ENCODE results near the gene RD3L.

DNA sequence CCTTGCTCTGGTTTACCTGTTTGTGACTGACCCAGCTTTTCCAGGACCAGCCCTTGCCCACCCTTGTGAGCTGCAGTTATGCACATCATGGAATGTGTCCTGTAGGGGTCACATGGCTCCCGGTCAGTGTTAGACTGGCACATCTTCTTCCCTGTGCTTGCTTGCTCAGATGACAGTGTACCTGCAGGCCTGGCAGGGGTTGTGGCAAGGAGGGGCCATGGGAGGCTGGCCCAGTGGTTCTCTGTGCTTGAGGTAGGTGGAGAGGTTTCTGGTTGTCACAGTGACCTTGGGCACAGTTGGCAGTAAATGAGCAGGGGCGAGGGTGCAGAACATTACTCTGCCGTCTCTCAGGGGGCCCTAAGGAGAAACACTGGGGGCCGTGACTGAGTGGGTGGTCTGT lies 27.6 kb upstream of the RD3L start:
- TF ChIP-seq POLR2A (IDR thresholded peaks at IDR 0.05; ENCODE audit: borderline replicate concordance, extremely low read depth, insufficient read depth, insufficient read length) = no peak
- TF ChIP-seq, protein P1, sequence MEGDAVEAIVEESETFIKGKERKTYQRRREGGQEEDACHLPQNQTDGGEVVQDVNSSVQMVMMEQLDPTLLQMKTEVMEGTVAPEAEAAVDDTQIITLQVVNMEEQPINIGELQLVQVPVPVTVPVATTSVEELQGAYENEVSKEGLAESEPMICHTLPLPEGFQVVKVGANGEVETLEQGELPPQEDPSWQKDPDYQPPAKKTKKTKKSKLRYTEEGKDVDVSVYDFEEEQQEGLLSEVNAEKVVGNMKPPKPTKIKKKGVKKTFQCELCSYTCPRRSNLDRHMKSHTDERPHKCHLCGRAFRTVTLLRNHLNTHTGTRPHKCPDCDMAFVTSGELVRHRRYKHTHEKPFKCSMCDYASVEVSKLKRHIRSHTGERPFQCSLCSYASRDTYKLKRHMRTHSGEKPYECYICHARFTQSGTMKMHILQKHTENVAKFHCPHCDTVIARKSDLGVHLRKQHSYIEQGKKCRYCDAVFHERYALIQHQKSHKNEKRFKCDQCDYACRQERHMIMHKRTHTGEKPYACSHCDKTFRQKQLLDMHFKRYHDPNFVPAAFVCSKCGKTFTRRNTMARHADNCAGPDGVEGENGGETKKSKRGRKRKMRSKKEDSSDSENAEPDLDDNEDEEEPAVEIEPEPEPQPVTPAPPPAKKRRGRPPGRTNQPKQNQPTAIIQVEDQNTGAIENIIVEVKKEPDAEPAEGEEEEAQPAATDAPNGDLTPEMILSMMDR (IDR thresholded peaks at IDR 0.05 in 2 of 3, conservative IDR thresholded peaks at IDR 0.05 in 1 of 3; ENCODE audit: borderline replicate concordance in 1 of 3, insufficient read depth in 1 of 3, low read depth in 2 of 3, low read length in 2 of 3) = no peak
- TF ChIP-seq, protein P2, sequence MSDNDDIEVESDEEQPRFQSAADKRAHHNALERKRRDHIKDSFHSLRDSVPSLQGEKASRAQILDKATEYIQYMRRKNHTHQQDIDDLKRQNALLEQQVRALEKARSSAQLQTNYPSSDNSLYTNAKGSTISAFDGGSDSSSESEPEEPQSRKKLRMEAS (IDR thresholded peaks at IDR 0.05) = no peak
